HG03135 (cell line): ENCODE measurements around the gene BRD2.

Experiments used
- ATAC-seq: cut with Tn5 transposase; IDR thresholded peaks from one replicate; pipeline ENCODE4 v1.9.1; 2021; ENCODE audit warnings: mild to moderate bottlenecking, moderate library complexity; ENCODE audit not compliant: unreplicated experiment

Gene BRD2

DNA sequence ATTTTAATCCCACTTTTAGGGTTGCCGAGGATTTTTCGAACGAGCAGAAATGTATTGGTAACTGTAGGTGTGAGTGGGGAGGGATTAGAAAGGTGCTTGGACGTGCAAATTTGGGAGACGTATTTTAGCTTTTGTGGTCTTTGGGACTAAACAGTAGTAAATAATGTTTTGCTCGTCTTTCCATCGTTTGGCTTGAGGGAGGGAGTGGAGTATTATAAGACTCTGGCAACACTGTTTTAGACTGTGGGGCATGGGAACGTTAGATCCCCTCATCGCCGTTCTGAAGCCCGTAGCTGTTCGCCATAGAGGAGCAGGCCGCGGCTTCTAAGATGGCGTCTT is 2.8 kb downstream of the BRD2 start:
- ATAC-seq: no peak

DNA sequence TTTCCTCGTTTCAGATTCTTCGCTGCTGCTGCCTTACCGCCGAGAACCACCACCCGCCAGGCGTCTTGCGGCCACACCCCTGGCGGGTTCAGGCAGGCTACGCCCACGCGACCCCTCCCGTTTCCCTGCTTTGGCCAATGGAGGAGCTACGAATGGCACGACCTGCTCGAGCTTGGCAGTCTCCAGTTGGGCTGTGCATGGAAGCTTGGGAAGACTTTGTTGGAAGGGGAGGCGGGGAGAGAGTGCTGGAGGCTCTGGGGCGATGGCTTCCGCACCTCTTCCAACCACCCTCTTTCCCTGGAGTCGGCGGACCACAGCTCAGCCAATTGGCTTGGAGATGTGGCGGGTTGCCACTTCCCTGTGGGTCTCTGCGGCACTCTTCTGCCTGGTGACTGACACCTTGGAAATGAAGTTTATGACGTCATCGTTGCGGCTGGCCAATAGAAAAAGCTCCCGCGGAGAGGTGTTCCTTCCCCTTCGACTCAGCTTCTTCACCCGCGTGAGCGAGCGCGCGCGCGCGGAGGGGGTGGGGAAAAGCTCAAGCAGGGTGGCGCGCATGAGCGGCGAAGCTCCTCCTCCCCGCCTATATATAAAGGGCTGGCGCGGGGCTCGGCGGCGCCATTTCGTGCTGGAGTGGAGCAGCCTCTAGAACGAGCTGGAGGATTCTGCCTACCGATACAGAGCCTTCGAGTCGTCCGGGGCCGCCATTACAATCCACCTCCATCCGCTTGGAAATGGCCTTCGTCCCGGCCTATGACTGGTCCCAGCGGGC is 3.4 kb downstream of the BRD2 start:
- ATAC-seq: peak; percentile 42

DNA sequence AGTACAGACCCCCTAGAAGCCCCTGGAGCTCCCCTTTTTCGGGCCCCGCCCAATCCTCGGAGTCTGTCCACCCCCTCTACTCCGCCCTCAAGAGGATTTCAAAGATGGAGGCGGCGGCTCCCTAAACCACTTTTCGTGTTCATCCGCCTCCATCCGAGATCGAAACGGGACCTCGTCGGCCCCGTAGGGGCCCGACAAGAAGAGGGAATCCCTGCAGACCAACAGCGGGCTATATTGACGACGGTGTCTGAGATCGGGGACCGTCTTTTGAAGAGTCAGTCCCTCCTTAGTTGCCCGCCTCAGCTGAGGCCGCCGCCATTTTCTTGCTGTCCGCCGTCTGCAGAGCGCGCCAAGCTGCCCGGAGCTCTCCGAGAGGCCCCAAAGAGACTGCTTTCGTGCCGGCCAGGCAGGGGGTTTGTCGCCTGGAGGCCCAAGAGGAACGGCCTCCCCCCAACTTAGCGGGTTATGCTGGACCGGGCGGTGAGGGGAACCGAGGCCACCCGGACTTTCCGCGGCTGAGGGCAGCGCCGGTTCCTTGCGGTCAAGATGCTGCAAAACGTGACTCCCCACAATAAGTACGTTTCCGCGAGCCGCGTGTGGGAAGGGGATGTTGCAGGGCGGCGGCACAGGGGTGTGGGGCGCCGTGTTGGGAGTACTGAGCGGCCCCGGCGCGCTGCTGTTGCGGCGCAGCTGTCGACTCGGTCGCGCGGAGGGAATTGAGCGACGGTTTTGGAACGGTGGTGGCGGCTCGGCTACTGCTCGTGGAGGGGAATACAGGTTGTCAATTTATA is 4.2 kb downstream of the BRD2 start:
- no peak for ATAC-seq

DNA sequence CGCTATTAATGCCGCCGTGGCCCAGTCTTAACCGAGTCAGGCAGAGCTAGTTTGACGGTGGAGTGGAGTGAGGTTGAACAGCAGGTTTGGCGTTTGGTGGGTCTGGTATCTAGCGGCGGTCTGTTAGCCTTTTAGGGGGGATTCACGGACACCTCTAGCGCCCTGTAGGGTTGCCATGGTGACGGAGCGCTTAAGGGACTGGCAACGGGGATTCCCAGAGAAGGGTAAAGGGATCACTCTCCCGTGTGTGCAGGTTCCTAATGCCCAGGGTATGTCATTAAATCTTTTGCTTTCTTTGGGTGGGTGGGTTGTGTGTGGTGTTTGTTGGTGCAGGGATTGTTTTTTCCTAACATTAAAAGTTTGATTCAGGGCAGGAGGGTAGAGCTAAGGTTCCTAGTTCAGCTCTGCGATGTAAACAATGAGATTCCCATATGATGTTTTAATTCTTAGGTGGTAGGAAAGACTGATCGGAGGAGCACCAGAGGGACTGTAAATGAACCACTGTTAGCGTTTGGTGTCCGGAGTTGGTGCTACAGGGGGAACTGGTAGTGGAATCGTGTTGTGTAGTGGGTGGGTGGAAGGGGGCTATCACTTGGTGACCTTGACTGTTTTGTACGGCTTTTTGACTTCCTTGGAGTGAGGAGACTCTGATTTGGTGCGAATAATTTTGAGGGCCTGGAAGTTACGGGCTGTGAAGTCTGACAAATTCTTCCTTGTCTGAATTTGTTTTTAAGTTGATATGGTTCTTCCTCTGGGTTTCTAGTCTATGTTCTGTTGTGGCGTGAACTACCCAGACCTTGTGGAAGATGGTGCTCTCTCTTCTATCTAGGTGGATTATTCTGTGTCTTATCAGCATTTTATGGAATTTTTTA is 5.0 kb downstream of the BRD2 start:
- no peak for ATAC-seq

DNA sequence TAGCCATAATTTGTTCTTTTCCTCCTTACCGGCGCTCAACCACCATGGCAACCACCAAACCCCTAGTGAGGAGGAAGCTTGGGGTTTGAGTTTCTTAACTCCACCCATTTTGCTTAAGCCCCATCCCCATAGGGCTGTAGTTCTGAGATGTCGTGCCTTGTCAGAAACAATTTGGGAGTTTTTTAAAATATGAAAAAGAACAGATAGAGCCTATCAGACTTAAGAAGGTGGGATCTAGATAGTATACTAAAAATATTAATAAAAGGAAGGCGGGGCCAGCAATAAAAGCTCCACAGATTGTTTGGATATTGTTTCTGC is 5.6 kb downstream of the BRD2 start:
- ATAC-seq: no peak

DNA sequence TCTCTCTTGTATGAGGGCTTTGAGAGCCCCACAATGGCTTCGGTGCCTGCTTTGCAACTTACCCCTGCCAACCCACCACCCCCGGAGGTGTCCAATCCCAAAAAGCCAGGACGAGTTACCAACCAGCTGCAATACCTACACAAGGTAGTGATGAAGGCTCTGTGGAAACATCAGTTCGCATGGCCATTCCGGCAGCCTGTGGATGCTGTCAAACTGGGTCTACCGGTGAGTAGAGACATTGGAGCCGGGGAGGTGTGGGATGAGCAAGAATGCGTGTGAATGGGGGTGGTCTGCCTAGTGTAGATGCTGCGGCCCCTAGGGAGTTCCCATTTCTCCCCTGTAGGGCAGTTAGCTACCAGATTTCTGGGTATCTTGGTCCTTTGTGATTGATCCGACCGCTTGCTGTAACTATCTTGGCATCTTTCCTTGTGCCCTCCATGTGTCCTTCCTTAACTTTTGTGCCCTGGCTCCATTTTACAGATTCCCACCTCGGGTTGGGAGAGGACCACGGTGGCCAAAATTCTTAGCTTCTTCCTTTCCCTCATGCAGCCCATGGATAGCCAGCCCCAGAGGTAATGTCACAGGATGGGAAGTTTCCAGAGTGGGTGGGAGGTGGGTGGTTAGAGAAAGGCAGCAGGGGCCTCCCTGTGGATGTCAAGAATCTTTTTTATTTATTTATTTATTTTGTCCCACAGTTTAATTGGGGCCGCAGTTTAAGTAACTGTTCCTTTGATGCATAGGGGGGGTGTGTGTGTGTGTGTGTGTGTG is 6.3 kb downstream of the BRD2 start:
- ATAC-seq: no peak

DNA sequence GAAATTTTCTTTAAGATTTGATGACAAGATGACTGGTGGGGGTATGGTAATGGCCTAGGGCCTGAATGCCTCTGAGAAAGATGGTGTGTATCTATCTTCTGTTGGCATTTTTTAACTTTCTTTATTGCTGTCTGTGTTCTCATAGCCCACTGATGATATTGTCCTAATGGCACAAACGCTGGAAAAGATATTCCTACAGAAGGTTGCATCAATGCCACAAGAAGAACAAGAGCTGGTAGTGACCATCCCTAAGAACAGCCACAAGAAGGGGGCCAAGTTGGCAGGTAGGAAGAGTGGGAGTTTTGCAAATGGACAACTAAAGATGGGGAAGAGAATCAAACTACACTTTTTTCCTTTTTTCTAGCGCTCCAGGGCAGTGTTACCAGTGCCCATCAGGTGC is 7.5 kb downstream of the BRD2 start:
- no peak for ATAC-seq

DNA sequence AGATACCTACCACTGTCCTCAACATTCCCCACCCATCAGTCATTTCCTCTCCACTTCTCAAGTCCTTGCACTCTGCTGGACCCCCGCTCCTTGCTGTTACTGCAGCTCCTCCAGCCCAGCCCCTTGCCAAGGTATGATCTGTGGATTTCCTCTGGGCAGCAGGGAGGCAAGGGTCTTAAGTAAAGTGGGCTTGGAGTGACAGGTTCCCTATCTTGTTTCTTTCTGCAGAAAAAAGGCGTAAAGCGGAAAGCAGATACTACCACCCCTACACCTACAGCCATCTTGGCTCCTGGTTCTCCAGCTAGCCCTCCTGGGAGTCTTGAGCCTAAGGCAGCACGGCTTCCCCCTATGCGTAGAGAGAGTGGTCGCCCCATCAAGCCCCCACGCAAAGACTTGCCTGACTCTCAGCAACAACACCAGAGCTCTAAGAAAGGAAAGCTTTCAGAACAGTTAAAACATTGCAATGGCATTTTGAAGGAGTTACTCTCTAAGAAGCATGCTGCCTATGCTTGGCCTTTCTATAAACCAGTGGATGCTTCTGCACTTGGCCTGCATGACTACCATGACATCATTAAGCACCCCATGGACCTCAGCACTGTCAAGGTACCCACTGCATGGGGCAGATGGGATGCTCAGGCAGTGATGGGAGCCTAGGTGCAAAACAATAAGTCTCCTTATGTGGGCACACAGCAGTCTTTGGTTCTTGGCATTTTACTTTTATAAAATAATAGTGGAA is 8.1 kb downstream of the BRD2 start:
- ATAC-seq: no peak

DNA sequence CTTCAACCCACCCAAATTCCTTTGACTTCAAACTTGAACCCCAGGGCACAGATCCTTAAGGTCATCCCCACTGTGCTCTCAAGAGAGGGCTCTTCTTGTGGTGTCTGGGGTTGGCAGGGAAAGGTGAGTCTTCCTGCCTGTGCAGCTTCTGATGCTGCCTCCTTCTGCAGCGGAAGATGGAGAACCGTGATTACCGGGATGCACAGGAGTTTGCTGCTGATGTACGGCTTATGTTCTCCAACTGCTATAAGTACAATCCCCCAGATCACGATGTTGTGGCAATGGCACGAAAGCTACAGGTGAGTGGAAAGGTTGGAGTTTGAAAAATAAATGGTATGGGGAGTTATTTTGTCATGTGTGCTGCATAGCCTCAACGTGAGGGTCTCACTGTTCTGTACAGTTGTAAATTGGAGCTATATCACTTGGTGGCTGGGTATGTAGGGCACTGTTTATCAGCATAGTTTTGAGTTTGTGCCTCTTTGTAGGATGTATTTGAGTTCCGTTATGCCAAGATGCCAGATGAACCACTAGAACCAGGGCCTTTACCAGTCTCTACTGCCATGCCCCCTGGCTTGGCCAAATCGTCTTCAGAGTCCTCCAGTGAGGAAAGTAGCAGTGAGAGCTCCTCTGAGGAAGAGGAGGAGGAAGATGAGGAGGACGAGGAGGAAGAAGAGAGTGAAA is 9.0 kb downstream of the BRD2 start:
- ATAC-seq: no peak

DNA sequence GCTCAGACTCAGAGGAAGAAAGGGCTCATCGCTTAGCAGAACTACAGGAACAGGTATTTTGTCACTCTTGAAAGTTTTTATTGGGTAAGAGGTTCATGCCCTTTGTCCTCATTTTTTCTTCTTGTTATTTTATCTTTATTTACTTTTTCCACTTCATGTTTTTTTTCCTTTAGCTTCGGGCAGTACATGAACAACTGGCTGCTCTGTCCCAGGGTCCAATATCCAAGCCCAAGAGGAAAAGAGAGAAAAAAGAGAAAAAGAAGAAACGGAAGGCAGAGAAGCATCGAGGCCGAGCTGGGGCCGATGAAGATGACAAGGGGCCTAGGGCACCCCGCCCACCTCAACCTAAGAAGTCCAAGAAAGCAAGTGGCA is 9.5 kb downstream of the BRD2 start:
- ATAC-seq: no peak

DNA sequence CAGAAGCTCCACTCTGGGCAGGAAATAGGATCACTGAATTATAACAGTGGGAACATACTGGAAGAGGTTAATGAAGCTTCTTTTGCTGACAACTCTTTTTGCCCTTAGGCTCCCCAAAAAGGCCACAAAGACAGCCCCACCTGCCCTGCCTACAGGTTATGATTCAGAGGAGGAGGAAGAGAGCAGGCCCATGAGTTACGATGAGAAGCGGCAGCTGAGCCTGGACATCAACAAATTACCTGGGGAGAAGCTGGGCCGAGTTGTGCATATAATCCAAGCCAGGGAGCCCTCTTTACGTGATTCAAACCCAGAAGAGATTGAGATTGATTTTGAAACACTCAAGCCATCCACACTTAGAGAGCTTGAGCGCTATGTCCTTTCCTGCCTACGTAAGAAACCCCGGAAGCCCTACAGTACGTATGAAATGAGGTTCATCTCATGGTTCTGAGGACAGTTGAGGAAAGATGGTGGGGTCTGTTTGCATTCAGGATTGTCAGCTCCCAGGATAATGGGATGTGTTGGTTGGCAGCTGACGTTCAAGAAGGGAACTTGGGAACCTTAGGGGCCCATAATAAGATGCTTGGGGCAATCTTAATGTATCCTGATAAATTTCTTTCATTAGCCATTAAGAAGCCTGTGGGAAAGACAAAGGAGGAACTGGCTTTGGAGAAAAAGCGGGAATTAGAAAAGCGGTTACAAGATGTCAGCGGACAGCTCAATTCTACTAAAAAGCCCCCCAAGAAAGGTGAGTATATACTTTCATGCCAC is 11.5 kb downstream of the BRD2 start:
- ATAC-seq: no peak

DNA sequence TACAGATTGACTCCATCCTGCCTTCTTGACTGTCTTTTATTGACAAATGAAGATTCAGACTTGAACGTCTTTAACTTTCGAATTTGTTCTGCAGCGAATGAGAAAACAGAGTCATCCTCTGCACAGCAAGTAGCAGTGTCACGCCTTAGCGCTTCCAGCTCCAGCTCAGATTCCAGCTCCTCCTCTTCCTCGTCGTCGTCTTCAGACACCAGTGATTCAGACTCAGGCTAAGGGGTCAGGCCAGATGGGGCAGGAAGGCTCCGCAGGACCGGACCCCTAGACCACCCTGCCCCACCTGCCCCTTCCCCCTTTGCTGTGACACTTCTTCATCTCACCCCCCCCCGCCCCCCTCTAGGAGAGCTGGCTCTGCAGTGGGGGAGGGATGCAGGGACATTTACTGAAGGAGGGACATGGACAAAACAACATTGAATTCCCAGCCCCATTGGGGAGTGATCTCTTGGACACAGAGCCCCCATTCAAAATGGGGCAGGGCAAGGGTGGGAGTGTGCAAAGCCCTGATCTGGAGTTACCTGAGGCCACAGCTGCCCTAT is 12.2 kb downstream of the BRD2 start:
- ATAC-seq: no peak

DNA sequence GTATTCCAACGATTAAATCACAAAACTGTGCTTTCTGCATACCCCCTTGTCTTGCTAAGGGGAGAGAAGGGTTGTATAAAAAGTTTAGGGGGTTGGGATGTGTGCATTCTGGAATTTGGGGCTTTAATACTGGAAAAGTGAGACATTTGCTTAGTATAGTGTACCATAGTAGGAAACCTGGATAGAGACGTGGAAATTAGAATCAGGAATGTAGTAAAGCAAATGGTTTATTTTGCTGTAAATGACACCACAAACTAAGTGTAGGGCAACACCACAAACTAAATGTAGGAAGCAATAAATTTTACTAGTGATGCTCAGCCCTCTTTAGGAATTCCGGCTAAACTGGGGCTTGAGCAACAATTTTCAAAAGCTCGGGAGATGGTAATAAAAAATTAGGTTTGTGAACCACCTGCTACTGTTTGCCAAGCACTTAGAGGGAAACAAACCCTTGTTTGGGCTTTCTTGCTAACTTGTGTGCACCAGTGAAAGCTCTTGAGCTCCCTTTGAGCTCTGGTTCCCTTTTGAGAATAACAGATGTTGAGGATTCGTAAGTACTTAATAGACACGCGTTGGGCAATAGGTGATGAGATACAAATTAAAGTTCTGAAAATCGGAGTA is 13.8 kb downstream of the BRD2 start:
- ATAC-seq: no peak

DNA sequence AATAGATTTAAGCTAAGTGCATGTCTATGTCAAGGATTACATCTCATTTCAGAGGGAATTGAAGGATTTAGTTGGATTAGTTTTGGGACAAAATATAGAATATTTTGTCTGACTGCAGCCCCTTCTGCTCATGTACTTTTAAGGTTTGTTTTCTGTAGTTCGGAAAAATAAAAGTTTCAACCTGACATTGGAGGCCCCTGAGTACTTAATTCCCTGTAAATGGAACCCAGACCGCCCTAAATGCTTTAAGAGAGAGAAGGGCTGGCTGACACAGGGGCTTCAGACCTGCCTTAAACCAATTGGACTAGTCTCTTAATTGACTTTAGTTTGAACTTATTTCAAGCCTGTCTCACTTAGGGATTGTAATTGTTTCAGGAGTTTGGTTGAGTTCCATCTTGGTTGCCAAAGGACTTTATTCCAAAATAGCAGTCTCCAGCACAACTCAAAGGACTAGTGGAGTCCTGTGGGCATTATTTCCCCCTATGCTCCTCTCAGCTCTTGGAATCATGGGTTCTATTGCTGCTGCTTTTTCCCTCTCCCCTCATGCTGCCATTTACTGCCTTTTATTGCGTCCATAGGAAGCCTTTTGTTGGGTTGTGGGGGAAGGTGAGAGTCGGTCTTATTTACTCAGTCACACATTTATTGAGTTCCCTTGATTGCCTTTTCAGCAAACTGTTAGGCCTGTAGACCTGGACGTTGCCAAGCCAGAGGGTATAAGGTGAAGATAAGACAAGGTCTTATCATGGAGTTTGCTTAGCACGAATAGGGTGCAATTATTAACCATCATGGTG is 14.5 kb downstream of the BRD2 start:
- ATAC-seq: no peak

DNA sequence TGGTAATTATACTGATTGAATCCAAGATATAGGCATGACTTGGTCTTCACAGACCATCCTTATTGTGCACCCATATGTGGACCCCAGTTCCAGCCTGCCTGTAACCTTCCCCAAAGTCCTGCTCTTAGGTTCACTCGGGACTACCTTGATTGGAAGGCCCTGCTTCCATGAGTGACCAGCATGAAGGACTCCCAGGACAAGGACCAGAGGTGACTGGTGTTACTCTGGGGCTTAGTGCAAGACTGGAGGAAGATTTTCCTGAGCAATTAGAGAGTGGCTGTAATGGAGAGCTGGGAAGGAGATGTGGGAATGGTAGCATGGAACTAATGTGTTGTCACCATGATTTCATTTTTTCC is 15.1 kb downstream of the BRD2 start:
- ATAC-seq: no peak

DNA sequence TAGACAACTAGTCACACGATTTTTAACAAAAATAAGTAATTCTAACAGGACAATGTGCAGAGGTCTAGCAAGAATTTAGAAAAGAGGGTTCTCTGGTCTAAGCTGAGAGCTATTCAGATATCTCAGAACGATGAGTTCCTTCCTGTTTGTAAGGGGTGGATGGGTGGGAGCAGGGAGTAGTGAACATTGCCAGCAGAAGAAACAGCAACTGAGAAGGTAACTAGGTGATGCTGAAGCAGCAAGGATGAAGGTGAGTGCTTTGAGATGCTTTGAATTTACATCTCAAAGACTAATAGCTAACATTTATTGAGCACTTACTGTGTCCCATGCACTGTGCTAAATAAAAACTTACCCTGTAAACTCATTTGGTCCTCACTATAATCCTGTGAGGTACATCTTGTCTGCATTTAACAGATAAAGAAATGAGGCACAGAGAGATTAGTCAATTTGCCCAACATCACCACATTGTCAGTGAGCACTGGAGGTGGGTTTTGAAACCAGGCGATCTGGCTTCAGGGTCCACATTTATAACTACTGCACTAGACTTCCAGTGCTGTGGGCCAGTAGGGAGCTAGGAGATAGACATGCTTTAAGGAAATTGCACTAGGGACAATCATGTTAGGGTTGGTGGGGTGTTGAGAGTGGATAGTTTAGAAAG is 15.7 kb downstream of the BRD2 start:
- no peak for ATAC-seq
